ENCODE results near the gene PPM1N.

PPM1N gene

DNA sequence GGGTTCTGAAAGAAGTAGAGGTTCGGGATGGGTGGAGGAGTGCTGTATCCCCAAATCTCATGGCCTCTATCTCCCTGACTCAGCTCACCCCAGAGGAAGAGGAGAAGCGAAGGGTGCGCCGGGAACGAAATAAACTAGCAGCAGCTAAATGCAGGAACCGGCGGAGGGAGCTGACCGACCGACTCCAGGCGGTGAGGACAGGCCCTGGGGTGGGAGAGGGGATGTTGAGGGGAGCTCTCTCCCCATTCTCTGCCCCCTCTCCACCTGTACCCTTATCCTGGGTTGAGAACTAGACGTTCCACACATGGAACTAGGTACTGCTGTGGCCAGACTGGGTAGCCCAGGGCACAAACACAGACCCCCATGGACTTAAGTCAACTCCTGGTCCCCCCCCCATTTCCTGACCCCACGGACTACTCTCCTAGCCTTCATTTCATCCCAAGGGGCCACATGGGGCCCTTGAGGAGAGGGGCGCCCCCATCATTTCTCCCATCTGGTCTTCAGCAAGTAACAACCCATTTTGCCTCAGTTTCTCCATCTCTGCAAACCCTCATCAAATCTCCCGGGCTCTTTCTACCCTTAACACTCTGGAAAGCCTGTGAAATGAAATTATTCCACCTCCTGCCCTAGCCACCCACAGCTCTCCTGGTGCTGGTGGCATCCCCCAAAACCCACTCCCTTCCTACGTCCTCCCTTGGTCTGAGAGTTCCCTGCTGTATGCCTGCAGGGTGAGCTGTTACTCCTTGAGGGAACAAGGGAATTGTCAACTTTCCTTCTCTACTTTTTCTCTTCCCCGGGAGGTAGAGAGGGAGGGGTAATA, 26.9 kb upstream of the PPM1N start:
- no peak for DNase-seq (ENCODE audit: low spot score)

DNA sequence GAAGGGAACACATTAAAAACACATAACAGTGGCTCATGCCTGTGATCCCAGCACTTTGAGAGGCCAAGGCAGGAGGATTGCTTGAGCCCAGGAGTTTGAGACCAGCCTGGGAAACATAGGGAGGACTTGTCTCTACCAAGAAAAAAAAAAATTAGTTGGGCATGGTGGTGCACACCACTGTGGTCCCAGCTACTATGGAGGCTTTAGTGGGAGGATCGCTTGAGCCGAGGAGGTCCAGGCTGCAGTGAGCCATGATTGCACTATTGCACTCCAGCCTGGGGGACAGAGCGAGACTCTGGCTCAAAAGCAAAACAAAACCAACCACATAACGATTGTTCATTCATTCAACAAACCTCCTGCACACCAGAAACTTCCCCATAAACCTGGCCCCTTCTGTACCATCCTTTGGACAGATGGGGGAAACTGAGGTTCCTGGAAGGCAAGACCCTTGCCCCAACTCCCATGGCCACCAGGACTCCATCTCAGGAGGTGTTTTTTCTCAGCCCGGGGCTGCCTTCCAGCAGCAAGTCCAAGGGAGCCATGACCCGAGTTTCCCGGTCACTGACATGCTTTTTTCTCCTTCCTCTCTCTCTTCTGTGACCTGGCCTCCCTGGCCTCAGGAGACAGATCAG, 26.2 kb upstream of the PPM1N start:
- DNase-seq (ENCODE audit: low spot score), result no peak

DNA sequence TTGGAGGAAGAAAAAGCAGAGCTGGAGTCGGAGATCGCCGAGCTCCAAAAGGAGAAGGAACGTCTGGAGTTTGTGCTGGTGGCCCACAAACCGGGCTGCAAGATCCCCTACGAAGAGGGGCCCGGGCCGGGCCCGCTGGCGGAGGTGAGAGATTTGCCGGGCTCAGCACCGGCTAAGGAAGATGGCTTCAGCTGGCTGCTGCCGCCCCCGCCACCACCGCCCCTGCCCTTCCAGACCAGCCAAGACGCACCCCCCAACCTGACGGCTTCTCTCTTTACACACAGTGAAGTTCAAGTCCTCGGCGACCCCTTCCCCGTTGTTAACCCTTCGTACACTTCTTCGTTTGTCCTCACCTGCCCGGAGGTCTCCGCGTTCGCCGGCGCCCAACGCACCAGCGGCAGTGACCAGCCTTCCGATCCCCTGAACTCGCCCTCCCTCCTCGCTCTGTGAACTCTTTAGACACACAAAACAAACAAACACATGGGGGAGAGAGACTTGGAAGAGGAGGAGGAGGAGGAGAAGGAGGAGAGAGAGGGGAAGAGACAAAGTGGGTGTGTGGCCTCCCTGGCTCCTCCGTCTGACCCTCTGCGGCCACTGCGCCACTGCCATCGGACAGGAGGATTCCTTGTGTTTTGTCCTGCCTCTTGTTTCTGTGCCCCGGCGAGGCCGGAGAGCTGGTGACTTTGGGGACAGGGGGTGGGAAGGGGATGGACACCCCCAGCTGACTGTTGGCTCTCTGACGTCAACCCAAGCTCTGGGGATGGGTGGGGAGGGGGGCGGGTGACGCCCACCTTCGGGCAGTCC, 25.5 kb upstream of the PPM1N start:
- DNase-seq (ENCODE audit: low spot score), result no peak

DNA sequence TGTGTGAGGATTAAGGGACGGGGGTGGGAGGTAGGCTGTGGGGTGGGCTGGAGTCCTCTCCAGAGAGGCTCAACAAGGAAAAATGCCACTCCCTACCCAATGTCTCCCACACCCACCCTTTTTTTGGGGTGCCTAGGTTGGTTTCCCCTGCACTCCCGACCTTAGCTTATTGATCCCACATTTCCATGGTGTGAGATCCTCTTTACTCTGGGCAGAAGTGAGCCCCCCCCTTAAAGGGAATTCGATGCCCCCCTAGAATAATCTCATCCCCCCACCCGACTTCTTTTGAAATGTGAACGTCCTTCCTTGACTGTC, 24.9 kb upstream of the PPM1N start:
- DNase-seq (ENCODE audit: low spot score), result no peak

DNA sequence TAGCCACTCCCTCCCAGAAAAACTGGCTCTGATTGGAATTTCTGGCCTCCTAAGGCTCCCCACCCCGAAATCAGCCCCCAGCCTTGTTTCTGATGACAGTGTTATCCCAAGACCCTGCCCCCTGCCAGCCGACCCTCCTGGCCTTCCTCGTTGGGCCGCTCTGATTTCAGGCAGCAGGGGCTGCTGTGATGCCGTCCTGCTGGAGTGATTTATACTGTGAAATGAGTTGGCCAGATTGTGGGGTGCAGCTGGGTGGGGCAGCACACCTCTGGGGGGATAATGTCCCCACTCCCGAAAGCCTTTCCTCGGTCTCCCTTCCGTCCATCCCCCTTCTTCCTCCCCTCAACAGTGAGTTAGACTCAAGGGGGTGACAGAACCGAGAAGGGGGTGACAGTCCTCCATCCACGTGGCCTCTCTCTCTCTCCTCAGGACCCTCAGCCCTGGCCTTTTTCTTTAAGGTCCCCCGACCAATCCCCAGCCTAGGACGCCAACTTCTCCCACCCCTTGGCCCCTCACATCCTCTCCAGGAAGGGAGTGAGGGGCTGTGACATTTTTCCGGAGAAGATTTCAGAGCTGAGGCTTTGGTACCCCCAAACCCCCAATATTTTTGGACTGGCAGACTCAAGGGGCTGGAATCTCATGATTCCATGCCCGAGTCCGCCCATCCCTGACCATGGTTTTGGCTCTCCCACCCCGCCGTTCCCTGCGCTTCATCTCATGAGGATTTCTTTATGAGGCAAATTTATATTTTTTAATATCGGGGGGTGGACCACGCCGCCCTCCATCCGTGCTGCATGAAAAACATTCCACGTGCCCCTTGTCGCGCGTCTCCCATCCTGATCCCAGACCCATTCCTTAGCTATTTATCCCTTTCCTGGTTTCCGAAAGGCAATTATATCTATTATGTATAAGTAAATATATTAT, 24.3 kb upstream of the PPM1N start:
- DNase-seq (ENCODE audit: low spot score), result no peak

DNA sequence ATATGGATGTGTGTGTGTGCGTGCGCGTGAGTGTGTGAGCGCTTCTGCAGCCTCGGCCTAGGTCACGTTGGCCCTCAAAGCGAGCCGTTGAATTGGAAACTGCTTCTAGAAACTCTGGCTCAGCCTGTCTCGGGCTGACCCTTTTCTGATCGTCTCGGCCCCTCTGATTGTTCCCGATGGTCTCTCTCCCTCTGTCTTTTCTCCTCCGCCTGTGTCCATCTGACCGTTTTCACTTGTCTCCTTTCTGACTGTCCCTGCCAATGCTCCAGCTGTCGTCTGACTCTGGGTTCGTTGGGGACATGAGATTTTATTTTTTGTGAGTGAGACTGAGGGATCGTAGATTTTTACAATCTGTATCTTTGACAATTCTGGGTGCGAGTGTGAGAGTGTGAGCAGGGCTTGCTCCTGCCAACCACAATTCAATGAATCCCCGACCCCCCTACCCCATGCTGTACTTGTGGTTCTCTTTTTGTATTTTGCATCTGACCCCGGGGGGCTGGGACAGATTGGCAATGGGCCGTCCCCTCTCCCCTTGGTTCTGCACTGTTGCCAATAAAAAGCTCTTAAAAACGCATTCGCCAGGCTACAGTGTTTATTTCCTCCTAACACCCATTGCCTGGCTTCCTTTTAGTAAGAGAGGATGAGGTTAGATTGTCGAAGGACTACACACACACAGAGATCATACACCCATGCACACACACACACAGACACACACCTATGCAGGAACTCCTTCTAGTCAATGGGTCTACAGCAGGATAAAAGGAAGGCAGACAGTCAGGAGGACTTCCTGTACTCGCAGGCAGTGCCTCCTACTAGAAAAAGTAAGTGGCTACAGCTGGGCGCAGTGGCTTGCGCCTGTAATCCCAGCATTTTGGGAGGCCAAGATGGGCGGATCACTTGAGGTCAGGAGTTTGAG, 23.4 kb upstream of the PPM1N start:
- no peak for DNase-seq (ENCODE audit: low spot score)

DNA sequence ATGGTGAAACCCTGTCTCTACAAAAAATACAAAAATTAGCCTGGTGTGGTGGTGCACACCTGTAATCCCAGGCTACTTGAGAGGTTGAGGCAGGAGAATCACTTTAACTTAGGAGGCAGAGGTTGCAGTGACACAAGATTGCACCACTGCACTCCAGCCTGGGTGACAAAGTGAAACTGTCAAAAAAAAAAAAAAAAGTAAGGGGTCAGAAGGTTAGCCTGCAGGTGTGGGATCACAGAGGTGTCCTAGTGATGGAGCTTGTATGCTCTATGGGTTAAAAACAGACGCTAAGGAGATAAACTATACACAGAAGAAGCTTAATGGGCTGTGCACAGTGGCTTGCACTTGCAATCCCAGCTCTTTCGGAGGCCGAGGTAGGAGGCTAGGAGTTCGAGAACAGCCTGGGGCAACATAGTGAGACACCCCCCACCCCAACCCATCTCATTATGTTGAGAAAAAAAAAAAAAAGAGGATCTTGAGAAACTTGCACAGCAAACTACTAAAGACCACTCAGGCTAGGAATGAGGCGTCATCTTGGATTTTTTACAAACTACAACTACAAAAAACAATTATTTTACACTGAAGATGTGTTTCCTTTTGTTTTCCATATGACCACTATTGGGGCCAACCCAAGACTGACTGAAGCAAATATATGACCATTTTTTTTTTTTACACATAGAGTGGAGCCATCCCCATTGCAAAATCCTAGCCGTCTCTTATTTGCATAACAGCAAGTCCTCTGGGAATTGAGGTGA, 22.5 kb upstream of the PPM1N start:
- DNase-seq (ENCODE audit: low spot score), result no peak

DNA sequence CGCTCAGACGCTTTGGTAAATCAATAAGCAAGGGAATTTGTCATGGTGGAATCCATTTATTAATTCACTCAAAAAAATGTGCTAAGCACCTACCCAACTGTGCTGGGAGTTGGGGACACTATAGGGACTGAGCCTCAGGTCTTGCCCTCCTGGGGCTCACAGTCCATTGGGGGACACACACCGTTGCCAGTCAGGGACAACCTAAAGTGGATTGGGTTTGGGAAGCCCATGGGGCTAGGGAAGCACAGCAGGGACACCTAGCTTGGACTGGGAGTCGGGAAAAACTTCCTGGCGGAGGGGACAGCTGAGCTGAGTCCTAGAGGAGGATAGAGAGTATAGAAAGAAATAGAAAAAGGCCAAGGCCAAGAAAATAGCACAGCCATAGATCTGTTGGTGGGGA, 21.9 kb upstream of the PPM1N start:
- DNase-seq (ENCODE audit: low spot score), result no peak

DNA sequence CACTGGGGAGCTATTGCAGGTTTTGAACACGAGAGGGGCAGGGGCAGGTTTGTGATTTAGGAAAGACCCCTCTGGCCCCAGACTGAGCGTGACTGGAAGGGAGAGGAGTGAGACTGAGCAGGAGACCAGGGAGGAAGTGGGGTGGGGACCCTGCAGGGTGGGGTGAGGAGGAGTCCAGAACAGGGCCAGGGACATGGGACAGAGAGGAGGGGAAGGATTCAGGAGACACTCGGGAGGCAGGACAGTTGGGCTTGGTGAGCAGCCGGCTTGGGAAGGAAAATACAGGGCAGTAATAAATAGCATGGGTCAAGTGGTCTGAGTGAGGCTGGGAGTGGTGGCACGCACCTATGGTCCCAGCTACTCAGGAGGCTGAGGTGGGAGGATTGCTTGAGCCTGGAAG, 21.1 kb upstream of the PPM1N start:
- no peak for DNase-seq (ENCODE audit: low spot score)

DNA sequence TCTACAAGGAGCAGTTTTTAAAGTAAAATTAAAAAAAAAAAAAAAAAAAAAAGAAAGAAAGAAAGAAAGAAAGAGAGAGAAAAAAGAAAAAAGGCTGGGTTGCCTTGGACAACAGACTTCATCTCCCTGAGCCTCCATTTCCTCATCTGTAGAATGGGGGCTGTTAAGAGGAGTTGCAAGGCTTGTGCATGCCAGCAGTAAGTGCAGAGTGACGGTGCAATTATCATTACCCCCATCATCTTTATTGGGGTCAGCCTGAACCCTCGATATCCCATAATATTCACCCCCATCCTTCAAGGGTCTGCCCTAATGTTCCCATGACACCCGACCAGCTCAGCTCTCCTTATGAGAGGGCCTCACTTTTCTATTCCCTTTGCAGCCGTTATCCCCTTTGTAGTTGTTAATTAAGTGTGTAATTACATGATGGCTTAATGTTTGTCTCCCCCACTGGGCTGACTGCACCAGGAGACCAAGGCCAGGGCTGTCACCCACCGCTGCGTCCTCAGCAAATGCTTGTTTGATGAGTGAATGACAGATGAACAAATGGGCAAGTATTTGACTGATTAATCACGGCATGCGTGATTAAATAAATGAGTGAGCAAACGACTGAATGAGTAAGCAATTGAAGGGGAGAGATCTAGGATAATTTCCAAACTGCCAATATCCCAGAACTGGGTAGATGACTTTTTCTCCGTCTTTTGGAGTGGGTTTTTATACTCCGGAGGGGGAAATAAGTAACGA, 20.4 kb upstream of the PPM1N start:
- no peak for DNase-seq (ENCODE audit: low spot score)

DNA sequence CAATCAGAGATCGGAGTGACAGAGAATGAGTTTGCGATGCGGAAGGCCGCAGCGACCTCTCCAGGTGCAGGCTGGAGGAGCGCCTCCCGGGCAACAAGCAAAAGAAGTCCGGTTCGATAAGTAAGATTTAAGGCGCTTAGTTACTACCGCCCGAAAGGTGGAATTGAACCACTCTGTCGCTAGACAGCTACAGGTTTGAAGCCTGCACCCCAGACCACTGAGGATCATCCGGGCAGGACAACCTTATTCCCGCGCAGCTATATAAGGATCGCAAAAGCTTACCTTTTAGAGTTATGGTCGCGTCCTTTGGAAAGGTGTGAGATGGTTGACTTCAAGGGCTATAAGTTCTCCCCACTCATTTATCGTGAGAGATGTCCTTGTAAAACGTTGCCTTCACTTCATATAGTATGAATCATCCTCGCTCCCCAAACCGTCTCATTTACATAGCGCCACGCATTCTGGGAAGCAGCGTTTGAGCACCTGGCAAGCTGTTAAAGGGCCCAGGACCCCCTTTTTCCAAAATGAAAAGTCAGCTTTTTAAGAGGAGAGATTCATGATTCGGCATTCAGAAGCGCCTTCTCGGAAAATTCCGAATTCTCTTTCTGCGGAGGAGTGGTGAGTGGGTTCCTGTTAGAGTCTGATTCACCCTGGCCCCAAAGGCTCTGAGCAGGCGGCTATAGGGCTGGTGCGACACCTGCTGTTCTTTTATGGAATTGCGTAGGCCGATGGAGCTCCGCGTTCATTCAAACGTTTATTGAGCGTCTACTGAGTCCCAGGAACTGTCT, 19.6 kb upstream of the PPM1N start:
- DNase-seq (ENCODE audit: low spot score), result peak; percentile 80

DNA sequence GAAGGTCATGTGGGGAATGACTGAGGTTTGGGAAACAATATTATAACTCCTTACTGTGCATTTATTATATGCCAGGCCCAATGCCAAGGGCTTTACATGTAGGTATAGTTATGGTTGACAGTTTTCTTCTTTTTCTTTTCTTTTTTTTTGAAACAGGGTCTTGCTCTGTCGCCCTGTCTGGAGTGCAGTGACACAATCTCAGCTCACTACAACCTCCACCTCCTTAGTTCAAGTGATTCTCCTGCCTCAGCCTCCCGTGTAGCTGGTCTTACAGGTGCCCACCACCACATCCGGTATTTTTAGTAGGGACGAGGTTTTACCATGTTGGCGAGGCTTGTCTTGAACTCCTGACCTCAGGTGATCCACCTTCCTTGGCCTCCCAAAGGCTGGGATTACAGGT, 15.2 kb upstream of the PPM1N start:
- DNase-seq (ENCODE audit: low spot score), result no peak

DNA sequence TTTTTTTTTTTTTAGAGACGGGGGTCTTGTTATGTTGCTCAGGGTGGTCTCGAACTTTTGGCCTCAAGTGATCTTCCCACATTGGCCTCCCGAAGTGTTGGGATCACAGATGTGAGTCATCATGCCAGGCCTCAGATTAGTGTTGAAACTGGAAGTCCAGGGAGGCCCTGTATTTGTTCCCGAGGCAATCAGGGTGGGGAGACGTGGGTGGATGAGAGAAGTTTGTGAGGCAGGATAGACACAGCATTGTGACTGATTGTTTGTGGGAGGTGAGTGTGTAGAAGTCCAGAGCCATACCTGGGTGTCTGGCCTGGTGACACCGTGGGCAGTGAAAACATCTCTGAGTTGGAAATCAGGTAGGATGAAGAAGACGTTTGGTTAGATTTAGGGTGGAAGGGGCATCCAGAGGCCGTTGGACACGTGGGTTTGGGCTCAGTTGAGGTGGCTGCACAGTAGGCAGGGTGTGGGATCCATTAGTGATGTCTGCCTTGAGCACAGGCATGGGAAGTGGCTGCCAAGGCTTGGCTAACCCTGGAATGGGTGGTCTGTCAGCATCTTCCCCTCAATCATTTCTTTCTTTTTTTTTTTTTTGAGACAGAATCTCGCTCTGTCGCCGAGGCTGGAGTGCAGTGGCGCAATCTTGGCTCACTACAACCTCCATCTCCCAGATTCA, 13.8 kb upstream of the PPM1N start:
- DNase-seq (ENCODE audit: low spot score), result no peak

DNA sequence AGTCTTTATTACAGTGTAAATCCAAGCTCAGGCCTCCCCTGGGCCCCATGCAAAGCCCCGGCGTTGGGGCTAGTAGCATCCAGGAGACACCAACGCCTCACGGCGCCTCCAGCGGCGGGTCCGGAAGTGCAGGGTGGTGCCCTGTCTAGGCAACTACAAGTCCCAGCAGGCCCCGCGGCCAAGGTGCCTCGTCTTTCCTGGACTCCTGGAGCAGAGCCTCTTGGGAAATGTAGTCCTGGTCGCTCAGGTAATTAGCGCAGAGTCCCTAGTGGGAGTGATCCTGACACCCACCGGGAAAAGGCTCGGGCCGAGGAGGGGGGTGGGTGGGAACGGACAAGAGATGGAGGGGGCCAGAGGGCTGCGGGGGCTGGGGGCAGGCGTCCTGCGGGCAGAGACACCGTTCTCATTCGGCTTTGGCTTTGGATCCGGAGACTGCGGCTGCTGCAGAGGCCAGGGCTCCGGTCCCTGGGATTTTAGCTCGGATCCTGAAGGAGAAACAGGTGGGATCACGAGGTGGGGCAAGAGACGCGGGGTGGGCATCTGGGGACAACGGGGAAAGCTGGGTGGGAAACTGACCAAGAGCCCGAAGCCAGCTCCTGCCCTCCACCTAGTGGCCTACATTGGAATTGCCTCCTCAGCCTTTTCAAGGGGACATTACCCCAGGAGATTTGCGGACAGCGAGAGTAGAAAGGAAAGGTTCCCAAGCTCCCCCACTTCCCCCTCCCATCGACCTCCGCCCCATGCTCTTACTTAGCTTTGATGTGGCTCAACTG, 12.8 kb upstream of the PPM1N start:
- peak; percentile 92 for DNase-seq (ENCODE audit: low spot score)

DNA sequence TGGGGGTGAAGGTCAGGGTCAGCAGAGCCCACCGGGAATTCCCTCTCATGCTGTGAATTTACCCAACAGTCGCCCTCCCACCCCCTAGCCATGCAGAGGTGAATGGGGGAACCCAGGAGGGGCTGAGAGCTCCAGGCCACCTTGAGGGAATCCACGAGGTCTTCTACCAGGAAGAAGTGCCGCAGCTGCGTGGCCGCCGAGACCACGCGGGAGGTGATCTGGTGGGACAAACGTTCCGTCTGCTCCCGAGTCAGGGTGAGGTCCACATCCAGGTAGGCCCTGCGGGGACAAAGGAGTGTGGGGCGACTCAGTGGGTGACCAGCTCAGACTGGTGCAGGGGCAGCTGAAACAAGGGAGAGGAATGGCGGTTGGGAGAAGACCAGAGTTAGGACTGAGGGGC, 9.5 kb upstream of the PPM1N start:
- no peak for DNase-seq (ENCODE audit: low spot score)

DNA sequence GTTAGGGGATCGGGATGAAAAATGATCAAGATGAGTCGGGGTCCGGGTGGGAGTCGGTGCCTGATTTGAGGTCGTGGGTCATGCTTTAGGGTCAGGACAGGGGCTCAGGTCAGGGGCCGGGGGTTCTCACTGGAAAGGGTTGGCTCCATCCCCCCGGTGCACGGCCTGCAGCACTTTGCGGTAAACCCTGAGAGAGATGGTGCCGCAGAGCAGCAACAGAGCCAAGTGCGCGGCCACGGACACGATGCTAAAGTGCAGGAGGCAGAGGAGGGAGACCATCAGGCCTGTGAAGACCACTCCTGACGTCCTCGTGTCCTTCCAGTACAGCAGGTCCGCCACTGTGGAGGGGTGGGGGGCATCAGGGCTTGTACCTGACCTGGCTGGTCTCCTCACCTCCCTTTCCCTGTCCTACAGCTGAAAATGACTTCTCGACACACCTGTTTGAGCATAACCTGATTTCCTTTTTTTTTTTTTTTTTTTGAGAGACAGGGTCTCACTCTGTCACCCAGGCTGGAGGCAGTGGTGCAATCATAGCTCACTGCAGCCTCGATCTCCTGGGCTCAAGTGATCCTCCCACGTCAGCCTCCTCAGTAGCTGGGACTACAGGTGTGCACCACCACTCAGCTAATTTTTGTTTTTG, 8.9 kb upstream of the PPM1N start:
- DNase-seq (ENCODE audit: low spot score), result no peak

DNA sequence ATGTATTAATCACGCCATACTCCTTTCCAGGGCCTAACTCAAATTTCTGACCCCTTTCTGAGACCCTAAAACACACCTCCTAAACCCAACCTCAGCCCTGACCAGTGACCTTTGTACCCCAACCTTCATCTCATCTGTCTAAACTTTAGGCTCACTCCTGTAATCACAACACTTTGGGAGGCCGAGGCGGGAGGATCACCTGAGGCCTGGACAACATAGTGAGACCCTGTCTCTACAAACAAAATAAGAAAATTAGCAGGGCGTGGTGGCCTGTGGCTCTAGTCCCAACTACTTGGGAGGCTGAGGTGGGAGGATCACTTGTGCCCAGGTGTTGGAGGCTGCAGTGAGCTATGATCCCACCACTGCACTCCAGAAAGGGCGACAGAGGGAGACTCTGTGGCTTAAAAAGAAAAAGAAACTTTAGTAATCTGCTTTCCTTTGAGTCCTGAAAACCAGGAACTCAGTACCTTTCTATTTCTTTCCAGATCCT, 6.1 kb upstream of the PPM1N start:
- DNase-seq (ENCODE audit: low spot score), result no peak

Measured in GM03348 (cell line).